Measurements from ENCODE around the gene TTI1.

- TF ChIP-seq CTCF (IDR thresholded peaks at IDR 0.05; ENCODE audit: low read depth, low read length), result no peak
- no peak for TF ChIP-seq MYC (IDR thresholded peaks at IDR 0.05; ENCODE audit: low read depth, low read length)
These were observed 38.7 kb downstream of the TTI1 start for GRCh38 chr20:37994512-37994911.
